ENCODE results near the gene BRAT1.
"Not testable (repeated sequence)": the region's sequence is repeated elsewhere in the genome, so short reads cannot be mapped to it uniquely, and the experiment has no call there.

Gene BRAT1

DNA sequence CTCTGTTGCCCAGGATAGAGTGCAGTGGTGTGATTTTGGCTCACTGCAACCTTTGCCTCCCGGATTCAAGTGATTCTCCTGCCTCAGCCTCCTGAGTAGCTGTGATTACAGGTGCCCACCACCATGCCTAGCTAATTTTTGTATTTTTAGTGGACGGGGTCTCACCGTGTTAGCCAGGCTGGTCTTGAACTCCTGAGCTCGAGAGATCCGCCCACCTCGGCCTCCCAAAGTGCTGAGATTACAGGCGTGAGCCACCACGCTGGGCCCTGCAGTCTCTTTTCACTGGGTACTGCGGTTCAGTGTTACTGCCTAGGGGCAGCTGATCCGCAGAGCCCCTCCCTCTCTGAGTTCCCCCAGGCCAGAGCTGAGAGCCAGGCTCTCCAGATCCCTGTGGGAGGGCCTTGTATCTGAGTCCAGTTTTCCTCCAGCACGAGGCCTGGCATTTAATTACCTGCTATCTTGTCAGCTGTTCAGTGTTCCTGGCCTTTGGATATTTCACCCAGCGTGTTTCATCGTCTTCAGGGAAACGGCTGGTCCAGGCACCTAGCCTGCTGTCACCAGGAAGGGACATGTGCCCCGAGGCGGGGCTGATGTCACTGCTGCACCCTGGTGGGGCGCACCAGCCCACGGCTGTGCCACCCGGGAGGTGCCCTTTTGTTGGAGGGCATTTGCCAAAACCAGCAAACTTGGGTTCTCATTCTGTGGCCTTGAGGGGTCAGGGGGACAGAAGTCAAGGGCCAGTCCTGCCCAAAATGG, 19.3 kb downstream of the BRAT1 start:
- not testable (repeated sequence) for DNase-seq (ENCODE audit: low read depth)

DNA sequence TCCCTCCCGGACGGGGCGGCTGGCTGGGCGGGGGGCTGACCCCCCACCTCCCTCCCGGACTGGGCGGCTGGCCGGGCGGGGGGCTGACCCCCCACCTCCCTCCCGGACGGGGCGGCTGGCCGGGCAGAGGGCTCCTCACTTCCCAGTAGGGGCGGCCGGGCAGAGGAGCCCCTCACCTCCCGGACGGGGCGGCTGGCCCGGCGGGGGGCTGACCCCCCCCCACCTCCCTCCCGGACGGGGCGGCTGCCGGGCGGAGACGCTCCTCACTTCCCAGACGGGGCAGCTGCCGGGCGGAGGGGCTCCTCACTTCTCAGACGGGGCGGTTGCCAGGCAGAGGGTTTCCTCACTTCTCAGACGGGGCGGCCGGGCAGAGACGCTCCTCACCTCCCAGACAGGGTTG, 21.1 kb downstream of the BRAT1 start:
- not testable (repeated sequence) for DNase-seq (ENCODE audit: low read depth)

- not testable (repeated sequence) for DNase-seq (ENCODE audit: low read depth)
These were observed 21.8 kb downstream of the BRAT1 start for GRCh38 chr7:2533566-2533965.

DNA sequence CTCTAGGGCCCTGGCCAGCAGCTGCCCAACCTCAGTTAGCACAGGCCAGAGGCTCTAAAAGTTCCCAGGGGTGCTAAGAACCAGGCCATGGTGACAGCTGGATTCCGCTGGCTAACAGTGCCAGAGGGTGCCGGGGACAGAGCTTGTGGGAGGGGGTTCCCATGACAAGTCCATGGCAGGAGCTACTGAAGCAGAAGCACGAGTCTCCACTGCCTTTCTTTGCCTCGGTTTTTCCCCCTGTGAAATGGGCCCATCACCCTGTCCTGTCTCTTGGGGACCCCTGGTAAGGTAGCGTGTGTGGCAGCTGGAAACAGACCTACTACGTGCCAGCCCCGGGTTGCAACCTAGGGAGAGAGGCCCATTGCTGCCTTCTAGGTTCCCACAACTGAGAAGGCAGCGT, 22.5 kb downstream of the BRAT1 start:
- DNase-seq (ENCODE audit: low read depth), result not testable (repeated sequence)

DNA sequence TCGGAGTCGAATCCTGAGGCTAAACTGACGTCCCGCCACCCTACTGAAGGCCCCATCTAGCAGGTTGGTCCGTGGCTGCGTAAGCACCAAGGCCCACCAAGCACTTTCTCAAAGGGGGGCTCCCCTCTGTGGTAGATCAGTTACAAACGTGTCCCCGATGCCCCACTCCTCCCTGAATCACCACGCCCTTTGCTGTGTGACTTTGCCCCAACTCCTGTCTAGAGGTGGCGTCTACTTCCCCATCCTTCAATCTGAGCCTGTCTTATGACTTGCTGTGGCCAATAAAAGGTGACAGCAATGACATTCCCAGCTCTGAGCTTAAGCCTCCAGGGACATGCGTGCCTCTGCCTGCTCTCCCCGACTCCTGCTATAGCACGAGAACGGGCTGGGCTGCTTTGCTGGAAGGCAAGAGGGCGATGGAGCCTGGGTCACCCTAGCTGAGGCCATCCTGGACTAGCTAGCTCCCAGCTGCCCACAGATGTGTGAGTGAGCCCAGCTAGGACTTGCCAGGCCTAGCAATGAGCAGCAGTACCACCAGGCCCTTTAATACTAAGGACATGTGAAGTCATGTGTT, 23.0 kb downstream of the BRAT1 start:
- DNase-seq (ENCODE audit: low read depth), result not testable (repeated sequence)

GRCh38 chr7:2531796-2532110, 23.6 kb downstream of the BRAT1 start:
- not testable (repeated sequence) for DNase-seq (ENCODE audit: low read depth)

DNA sequence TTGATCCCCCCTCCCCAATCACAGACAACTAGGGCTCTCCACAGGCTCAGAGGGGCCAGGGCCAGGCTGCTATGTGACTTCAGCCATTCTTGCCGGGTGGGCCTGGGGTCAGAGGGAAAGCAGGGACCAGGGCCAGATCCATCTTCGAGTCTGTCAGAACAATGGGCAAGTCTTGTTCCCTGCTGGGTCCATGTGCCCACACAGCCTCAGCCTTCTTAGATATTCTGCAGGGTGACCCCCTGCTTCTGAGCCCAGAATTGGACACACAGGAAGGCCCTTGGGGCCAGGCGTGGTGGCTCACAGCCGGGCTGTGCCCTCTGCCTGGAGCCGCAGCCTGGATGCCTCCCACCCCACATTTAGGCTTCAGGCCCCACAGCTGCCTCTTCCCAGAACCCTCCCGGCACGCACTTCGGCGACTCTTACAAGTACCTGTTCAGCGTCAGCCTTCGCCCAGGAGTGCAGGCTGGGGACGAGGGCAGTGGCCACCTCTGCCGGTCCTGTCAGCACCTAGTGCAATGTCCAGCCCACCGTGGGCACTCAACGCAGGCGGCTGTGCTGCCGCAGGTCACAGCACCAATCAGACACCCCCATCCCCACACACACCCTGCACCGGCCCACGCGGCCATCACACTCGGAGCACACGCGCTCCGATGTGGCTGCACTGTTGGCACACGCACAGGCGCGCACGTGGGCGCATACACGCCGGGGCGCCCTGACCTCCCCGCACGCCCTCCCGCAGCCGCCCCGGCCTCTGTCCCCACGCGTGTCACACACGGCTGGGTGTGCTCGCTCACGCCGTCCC, 24.1 kb downstream of the BRAT1 start:
- not testable (repeated sequence) for DNase-seq (ENCODE audit: low read depth)

DNA sequence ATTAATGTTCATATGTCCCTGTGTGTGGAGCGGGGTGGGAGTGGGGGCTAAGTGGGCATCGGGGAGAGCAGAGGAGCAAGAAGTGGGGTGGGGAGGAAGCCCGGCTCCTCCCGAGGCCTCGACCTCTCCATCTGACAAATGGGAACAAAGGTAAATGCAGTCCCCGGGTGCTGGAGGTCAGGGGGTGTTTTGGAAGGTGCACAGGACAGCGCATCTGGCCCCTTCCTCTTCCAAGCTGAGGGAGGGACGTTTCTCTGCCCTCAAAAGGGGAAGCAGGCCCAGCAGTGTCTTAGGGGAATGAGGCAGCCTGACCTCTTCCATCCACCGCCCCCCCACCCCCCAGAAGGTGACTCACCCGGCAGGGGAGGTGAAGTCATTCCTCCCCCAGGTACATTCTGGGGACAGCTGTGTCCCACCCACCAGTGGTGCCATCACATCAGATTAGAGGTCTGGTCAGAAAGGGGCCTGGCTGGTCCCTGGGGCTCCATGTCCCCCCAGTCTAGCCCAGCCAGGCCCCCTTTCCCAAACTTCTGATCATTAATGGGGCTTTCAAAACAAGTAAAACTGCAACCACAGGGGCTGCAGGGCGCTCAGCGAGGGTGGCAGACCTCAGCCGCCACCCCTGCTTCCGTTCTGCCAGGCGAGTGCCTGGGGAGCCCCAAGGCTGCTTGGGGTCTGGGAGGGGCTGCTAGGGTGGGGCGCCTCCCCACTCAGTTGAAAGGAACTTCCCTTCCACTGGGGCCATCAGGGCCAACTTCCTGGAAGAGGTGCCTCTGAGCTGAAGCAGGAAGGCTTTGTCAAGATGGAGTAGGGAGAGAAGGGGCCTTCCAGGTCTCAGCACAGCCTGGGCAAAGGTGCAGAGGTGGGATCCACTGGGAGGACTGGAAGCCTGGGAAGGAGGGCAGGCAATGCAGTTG, 25.0 kb downstream of the BRAT1 start:
- DNase-seq (ENCODE audit: low read depth), result peak; percentile 60

GRCh38 chr7:2529161-2530070, 25.9 kb downstream of the BRAT1 start:
- DNase-seq (ENCODE audit: low read depth), result no peak

DNA sequence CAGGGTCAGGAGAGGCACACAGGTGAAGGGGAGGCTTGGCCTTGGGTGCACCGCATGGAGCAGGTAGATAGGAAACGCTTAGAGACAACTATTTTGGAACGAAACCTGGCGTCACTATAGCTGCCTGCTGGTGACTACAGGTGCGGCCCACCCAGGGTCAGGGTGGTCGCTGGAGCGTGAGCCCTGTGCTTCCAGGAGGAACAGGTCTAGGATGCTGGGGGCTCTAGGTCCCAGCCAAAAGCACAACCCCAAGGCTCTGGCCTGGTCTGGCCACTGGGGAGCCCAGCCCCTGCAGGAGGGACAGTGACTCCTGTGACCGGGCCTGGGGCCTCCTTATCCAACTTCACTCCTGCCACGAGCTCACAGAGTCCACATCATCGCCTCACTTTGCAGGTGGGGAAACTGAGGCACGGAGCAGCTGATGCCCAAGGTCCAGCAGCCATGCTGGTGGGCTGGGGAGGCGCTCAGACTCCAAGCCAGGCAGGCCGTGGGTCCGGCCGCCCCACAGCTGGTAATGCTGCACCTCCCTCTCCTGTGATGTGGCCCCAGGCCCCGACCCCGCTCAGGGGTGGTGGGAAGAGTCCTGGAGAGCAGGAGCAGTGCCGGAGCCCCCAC, 26.7 kb downstream of the BRAT1 start:
- DNase-seq (ENCODE audit: low read depth), result no peak

- no peak for DNase-seq (ENCODE audit: low read depth)
These were observed 27.5 kb downstream of the BRAT1 start for GRCh38 chr7:2527505-2528467.

DNA sequence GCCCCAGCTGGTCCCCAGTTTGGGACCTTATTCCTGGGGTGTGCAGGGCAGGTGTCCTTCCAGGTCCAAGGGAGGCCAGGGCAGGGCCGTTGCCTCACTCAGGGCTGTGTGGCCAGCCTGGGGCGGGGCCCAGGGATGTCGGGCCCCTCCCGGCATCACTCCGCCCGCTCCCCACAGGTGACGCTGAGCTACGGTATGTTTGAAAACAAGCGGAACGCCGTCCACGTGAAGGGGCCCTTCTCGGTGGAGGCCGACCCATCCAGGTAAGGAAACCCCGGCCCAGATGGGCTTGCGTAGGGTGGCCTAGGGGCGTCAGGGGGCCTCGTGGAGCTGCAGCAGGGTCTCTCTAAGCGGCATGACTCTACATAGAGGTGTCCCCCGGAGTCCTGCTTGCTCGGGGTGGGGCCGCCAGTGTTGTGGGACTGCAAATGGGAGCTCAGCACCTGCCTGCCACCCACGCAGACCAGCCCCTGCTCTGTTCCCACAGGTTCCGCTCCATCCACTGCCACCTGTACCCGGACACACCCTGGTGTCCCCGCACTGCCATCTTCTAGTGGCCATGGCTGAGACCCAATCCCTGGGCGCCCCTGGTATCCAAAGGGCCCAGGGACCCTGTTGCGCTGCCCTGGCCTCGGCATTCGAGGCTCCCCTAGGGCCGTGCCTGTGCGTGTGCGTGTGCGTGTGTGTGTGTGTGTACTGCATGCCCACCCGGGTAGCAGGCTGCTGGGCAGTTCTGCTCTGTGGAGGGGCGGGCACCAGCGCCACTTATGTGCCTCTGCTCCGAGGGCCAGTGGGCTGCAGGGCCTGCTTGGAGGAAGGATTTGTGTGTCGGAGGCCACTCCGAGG, 28.4 kb downstream of the BRAT1 start:
- no peak for DNase-seq (ENCODE audit: low read depth)

DNA sequence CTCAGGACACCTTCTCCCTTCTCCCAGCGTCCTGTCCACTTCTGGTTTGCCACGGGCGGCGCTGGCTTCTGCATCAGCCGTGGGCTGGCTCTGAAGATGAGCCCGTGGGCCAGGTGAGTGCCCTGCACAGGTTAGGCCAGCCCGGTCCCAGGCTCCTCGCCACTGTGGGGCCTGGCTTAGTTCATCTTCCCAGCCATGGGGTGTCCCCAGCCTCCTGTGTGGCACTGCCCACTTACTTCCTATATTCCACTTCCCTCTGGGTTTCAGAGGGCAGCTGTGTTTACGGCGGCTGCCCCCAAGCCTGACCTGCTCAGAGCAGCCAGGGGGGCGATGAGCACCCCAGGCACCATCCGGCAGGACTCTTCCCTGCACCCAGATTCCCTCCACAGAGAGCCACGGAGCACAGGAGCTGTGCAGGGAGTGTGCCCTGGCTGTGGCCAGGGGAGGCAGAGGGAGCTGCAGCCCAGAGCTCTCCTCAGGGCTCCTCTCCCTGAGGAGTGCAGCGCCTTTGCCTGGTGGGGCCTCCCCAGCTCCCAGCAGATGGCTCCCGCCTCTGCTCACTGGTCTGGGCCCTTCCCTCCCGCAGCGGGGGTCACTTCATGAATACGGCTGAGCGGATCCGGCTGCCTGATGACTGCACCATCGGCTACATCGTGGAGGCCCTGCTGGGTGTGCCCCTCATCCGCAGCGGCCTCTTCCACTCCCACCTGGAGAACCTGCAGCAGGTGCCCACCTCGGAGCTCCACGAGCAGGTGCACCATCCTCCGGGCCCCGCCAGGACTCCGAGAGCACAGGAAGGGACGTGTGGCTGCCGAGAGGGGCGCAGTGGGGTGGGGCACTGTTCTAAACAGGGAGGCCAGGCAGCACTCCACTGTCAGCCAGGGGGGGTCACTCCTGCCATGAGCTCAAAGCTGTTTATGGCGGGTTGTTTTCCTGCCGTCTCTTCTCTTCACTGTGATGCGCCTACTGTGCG, 29.4 kb downstream of the BRAT1 start:
- DNase-seq (ENCODE audit: low read depth), result no peak

- no peak for DNase-seq (ENCODE audit: low read depth)
These were observed 30.3 kb downstream of the BRAT1 start for GRCh38 chr7:2524808-2525657.

GRCh38 chr7:2523941-2524807, 31.1 kb downstream of the BRAT1 start:
- DNase-seq (ENCODE audit: low read depth), result no peak

All from activated T-helper 9 cell treated with anti-CD3 and anti-CD28 coated beads, Interleukin-2, amount 50 U/mL, for 16 hours (primary cell).